ENCODE measurements around the gene VPS37C. TPM values are rescaled to one million over a fixed set of nuclear protein-coding genes. Genes with fewer than 3 reads are reported as not detected.

VPS37C gene
- total RNA-seq, 1 experiment from 2014 or later, result 23.1 TPM

- no TSS peak for BruUV-seq (replicated peaks)
- peaks cover 0 to 6% of the 10 kb centered on the region in 2 experiments; a peak in 2 of 4 replicates for H3K4me1 ChIP-seq (ENCODE audit: control insufficient read depth in 1 of 2, insufficient read depth in 2 of 2, low read length in 2 of 2)
- no peaks in the 10 kb centered on the region for H3K36me3 ChIP-seq (ENCODE audit: control insufficient read depth in 1 of 2, insufficient read depth in 2 of 2, low read length in 2 of 2)
- no peak overlapping the region for H3K27ac ChIP-seq (ENCODE audit: low read depth, low read length)
- no peaks in the 10 kb centered on the region for H3K9me3 ChIP-seq (ENCODE audit: control insufficient read depth in 1 of 2, insufficient read depth in 1 of 2, low read depth in 1 of 2, low read length in 2 of 2)
- no peak overlapping the region for H3K4me2 ChIP-seq (ENCODE audit: low read length)
- no peak for ATAC-seq
- no peak overlapping the region for H3K9ac ChIP-seq (ENCODE audit: low read length)
- no peaks in the 10 kb centered on the region for H3K79me2 ChIP-seq (ENCODE audit: insufficient read depth, low read length)
- no peaks in the 10 kb centered on the region for H3K27me3 ChIP-seq (ENCODE audit: insufficient read depth, low read length)
- CTCF ChIA-PET, result no interaction called here
- no peak overlapping the region for H3K4me3 ChIP-seq (replicated peaks in 1 of 2; ENCODE audit: low read depth in 1 of 2, low read length in 2 of 2)
- no peaks in the 10 kb centered on the region for H4K20me1 ChIP-seq (ENCODE audit: insufficient read depth)
- TF ChIP-seq CEBPB (IDR thresholded peaks at IDR 0.05; ENCODE audit: low read depth) (no peak), ZBTB33 (IDR thresholded peaks at IDR 0.05; ENCODE audit: extremely low read depth, insufficient replicate concordance, low read length) (no peak), EGR1 (IDR thresholded peaks at IDR 0.05; ENCODE audit: low read depth) (no peak), POLR2AphosphoS5 (IDR thresholded peaks at IDR 0.05; ENCODE audit: low read depth, low read length) (no peak), POLR2A (IDR thresholded peaks at IDR 0.05; ENCODE audit: borderline replicate concordance, extremely low read depth, insufficient read depth, insufficient read length) (no peak), MAX (IDR thresholded peaks at IDR 0.05) (no peak), SP1 (IDR thresholded peaks at IDR 0.05; ENCODE audit: low read depth) (no peak), EZH2phosphoT487 (IDR thresholded peaks at IDR 0.05; ENCODE audit: borderline replicate concordance) (no peak)
- RAD21 ChIA-PET (ENCODE audit: low non-redundant PET in 1 of 2, low total read pairs in 2 of 2, uncharacterized antibody in 2 of 2, unreplicated experiment in 2 of 2), result no interaction called here
- H2AFZ ChIP-seq (ENCODE audit: low read depth, low read length, poor library complexity, severe bottlenecking), result no peak overlapping the region
- no peak for DNase-seq (ENCODE audit: low read depth, low spot score)
- no peaks in the 10 kb centered on the region for H3K9me2 ChIP-seq (ENCODE audit: insufficient read depth)
- intact Hi-C loops (cut with micrococcal nuclease), result no loop called here
- POLR2A ChIA-PET, result no interaction called here
Observed at GRCh38 chr11:61092280-61092766, 68.9 kb downstream of the VPS37C start.

Measured in HCT116 (cell line).